ENCODE measurements around the gene ZNF283.
"Not testable (repeated sequence)": the region's sequence is repeated elsewhere in the genome, so short reads cannot be mapped to it uniquely, and the experiment has no call there.

ZNF283 gene

GRCh38 chr19:43799502-43800142 lies 27.5 kb upstream of the ZNF283 start:
- DNase-seq (ENCODE audit: low read depth) = no peak

GRCh38 chr19:43802216-43802951 lies 24.7 kb upstream of the ZNF283 start, which contains the start of gene LYPD5:
Gene LYPD5 (minus strand): TSS chr19:43802447. CDS start chr19:43802380, 67 bp downstream.
- no peak for DNase-seq (ENCODE audit: low read depth)

GRCh38 chr19:43804432-43804831 lies 22.7 kb upstream of the ZNF283 start:
- no peak for DNase-seq (ENCODE audit: low read depth)

GRCh38 chr19:43806401-43806800 lies 20.7 kb upstream of the ZNF283 start:
- not testable (repeated sequence) for DNase-seq (ENCODE audit: low read depth)

DNA sequence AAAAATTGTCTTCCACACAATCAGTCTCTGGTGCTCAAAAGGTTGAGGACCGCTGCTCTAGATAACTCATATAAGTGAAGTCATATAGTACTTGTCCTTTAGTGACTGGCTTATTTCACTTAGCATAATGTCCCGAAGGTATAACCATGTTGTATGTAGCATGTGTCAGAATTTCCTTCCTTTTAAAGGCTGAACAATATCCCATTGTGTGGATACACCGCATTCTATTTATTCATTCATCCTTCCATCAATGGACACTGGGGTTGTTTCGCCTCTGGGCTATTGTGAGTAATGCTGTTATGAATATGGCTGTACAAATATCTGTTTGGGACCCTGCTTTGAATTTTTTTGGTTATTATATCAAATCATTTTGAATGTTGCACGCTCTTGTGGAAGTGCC lies 20.3 kb upstream of the ZNF283 start:
- DNase-seq (ENCODE audit: low read depth) = no peak

GRCh38 chr19:43807651-43808050 lies 19.5 kb upstream of the ZNF283 start:
- DNase-seq (ENCODE audit: low read depth) = no peak

DNA sequence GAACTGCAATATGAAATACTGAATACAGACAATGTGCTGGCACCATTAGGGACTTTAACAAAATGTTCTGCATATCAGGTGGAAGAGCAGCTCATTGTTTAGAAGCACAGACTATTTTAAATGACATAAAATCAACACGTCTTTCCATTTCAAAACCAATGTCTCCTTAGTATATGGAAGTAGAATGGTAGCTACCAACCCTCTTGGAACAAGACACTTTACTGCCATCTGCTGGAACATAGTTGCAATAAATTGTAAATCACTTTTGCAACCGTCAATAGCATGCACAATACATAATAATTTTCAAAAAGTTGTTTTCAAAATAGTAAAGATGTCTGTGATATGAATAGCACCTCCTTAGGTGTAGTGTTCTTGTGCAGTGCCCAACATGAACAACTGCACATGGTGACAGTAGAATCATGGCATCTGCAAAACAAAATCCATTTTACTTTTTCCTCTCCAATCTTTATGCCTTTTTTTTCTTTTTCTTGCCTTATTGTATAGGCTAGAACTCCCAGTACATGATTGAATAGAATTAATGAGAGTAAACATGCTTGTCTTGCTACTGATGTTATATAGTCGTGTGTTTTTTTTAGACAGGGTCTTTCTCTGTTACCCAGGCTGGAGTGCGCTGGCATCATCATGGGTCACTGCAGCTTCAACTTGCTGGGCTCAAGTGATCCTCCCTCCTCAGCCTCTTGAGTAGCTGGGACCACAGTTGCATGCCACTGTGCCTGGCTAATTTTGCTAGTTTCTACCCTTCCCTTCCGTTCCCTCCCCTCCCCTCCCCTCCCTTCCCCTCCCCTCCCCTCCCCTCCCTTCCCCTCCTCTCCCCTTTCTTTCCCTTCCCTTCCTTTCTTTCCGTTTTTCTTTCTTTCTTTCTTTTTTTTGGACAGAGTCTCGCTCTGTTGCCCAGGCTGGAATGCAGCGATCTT lies 17.1 kb upstream of the ZNF283 start:
- DNase-seq (ENCODE audit: low read depth) = no peak

DNA sequence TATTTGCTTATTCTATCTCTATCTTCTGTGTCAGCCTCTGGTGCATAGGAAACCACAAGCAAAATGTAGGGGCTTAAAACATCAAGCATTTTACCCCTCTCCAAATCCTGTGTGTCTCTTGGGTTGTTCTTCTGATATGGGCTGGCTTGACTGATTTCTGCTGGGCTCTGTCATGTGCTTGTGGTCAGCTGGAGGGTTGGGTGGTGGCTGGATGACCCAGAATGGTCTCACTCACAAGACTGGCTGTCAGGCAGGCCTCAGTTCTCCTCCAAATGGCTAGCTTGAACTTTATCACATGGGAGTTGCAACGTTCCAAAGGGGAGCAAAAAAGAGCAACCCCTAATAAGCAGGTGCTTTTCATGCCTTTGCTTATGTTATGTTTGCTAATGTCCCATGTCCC lies 15.3 kb upstream of the ZNF283 start:
- no peak for DNase-seq (ENCODE audit: low read depth)

- DNase-seq (ENCODE audit: low read depth) = no peak
Measured at GRCh38 chr19:43812259-43812658, 14.9 kb upstream of the ZNF283 start.

- no peak for DNase-seq (ENCODE audit: low read depth)
Measured at GRCh38 chr19:43812688-43813087, 14.4 kb upstream of the ZNF283 start.

GRCh38 chr19:43814663-43815352 lies 12.3 kb upstream of the ZNF283 start:
- DNase-seq (ENCODE audit: low read depth) = no peak

DNA sequence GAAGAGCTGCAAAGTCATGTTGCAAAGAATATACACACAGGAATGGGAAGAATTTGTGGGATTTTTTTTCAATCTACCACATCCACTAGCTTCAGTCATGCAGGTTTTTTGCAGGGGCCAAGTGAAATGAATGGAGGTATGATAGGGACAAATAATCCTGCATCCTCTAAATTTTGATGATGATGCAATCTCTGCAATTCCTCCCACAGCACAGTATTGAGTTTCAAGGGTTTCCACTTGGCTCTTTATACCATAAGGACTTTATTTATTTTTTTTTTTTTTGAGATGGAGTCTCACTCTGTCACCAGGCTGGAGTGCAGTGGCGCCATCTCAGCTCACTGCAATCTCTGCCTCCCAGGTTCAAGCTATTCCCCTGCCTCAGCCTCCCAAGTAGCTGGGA lies 9.7 kb upstream of the ZNF283 start:
- not testable (repeated sequence) for DNase-seq (ENCODE audit: low read depth)

GRCh38 chr19:43818500-43818899 lies 8.6 kb upstream of the ZNF283 start:
- DNase-seq (ENCODE audit: low read depth) = no peak

DNA sequence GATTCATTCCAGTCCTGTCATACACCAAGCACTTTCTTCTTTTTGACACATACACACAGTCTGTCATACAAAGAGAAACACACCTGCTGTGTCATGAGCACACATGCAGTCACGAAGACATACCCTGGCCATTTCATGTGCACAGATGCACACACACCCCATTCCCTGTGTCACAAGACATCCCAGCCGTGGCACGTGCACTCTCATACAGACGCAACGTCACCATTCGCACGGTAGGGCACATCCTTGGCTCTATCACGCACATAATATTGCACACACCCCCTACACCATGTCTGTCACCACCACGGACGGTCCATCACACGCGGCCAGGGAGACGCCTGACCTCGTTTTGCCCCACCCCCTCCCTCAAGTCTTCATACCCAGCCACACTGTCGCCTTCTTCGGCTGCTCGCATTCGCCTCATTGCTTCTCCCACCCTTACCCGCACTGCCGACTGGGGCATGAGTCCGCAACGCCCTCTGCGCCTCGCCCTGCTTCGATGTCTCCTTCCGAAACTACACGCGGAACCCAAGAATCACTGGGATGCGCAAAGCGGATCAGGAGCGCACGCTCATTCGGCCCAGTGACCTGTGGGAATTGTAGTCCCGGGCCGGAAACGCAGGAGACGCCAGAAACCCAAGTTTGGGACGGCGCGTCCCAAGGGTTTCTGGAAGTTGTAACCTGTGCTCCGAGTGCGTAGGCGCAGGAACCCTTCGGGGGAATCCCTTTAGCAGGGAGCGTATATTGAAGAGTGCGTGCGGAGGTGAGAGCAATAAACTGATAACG lies 6.8 kb upstream of the ZNF283 start:
- DNase-seq (ENCODE audit: low read depth) = no peak

DNA sequence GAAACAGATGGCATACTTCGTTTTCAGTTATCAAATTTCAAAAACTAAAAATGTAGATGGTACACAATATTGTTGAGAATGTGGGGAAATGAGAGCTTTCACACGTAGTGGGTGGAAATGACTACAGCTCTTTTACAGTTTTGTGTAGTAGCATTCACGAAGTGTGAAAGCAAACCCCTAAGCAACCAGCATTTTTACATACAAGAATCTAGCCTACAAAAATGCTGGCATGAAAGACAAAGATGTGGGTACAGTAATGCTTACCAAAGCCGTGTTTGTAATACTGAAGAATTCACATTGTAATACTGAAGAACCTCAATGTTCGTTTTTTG lies 6.3 kb upstream of the ZNF283 start:
- no peak for DNase-seq (ENCODE audit: low read depth)

DNA sequence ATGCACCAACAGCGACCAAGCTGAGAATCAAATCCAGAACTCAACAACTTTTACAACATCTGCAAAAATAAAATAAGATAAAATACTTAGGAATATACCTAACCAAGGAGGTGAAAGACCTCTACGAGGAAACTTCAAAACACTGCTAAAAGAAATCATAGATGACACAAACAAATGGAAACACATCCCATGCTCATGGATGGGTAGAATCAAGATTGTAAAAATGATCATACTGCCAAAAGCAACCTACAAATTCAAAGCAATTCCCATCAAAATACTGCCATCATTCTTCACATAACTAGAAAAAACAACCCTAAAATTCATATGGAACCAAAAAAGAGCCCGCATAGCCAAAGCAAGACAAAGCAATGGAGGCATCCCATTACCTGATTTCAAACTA lies 3.3 kb upstream of the ZNF283 start:
- not testable (repeated sequence) for DNase-seq (ENCODE audit: low read depth)

DNA sequence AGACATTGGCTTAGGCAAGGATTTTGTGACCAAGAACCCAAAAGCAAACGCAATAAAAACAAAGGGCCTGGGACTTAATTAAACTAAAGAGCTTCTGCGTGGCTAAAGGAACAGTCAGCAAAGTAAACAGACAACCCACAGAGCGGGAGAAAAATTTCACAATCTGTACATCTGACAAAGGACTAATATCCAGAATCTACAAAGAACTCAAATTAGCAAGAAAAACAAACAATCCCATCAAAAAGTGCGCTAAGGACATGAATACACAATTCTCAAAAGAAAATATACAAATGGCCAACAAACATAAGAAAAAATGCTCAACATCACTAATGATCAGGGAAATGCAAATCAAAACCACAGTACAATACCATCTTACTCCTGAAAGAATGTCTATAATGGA lies 2.5 kb upstream of the ZNF283 start:
- DNase-seq (ENCODE audit: low read depth) = not testable (repeated sequence)

GRCh38 chr19:43839139-43839538 lies 12.0 kb downstream of the ZNF283 start:
- DNase-seq (ENCODE audit: low read depth) = no peak

DNA sequence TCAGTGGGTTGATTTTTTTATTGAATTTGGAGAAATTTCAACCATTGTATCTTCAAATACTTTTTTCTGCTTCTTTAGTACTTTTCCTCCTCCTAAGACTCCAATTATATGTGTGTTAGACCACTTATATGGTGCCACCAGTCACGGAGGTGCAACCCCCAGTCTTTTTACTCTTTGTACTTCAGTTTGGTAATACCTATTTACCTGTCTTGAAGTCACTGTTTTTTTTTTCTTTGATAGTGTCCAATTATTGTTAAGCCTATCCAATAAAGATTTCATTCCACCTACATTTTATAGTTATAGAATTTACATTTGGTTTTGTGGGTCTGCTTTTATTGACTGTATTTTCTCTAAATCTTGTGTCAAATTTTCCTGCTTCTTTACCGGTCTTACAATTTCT lies 14.9 kb downstream of the ZNF283 start:
- DNase-seq (ENCODE audit: low read depth) = no peak

DNA sequence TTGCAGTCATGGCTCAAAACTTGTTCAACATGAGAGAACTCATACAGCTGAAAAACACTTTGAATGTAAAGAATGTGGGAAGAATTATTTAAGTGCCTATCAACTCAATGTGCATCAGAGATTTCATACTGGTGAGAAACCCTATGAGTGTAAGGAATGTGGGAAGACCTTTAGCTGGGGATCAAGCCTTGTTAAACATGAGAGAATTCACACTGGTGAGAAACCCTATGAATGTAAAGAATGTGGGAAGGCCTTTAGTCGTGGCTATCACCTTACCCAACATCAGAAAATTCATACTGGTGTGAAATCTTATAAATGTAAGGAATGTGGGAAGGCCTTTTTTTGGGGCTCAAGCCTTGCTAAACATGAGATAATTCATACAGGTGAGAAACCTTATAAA lies 20.1 kb downstream of the ZNF283 start:
- DNase-seq (ENCODE audit: low read depth) = no peak

DNA sequence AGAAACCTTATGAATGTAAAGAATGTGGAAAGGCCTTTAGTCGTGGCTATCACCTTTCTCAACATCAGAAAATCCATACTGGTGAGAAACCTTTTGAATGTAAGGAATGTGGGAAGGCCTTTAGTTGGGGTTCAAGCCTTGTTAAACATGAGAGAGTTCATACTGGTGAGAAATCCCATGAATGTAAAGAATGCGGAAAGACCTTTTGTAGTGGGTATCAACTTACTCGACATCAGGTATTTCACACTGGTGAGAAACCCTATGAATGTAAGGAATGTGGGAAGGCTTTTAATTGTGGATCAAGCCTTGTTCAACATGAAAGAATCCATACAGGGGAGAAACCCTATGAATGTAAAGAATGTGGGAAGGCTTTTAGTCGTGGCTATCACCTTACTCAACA lies 20.8 kb downstream of the ZNF283 start:
- no peak for DNase-seq (ENCODE audit: low read depth)
